ENCODE results near the gene ADD3.
A peak's percentile ranks its signal among the peaks of the same experiment; 100 is the strongest.

Gene ADD3

GRCh38 chr10:110011681-110012080 lies 3.9 kb downstream of the ADD3 start:
- TF ChIP-seq MYC (IDR thresholded peaks at IDR 0.05; ENCODE audit: low read depth, low read length) (no peak), POLR2A (IDR thresholded peaks at IDR 0.05; ENCODE audit: extremely low read depth, insufficient read length) (no peak), MAX (IDR thresholded peaks at IDR 0.05; ENCODE audit: low read depth, low read length) (no peak)
- DNase-seq (ENCODE audit: low read depth): no peak
- H3K4me3 ChIP-seq (ENCODE audit: low read depth, low read length): no peak overlapping the region

- no peak for TF ChIP-seq MYC (IDR thresholded peaks at IDR 0.05; ENCODE audit: low read depth, low read length)
- TF ChIP-seq CTCF (IDR thresholded peaks at IDR 0.05; ENCODE audit: low read depth, low read length): no peak
- no peak for TF ChIP-seq MAX (IDR thresholded peaks at IDR 0.05; ENCODE audit: low read depth, low read length)
- no peak for TF ChIP-seq POLR2A (IDR thresholded peaks at IDR 0.05; ENCODE audit: extremely low read depth, insufficient read length)
- no peak overlapping the region for H3K4me3 ChIP-seq (ENCODE audit: low read depth, low read length)
- DNase-seq (ENCODE audit: low read depth): peak; percentile 49
These were observed 6.0 kb downstream of the ADD3 start for GRCh38 chr10:110013630-110014293.

- no peak for TF ChIP-seq MYC (IDR thresholded peaks at IDR 0.05; ENCODE audit: low read depth, low read length)
- peak; percentile 10 for TF ChIP-seq CTCF (IDR thresholded peaks at IDR 0.05; ENCODE audit: low read depth, low read length)
- TF ChIP-seq MAX (IDR thresholded peaks at IDR 0.05; ENCODE audit: low read depth, low read length): no peak
- no peak for TF ChIP-seq POLR2A (IDR thresholded peaks at IDR 0.05; ENCODE audit: extremely low read depth, insufficient read length)
- H3K4me3 ChIP-seq (ENCODE audit: low read depth, low read length): no peak overlapping the region
- DNase-seq (ENCODE audit: low read depth): no peak
These were observed 8.3 kb downstream of the ADD3 start for GRCh38 chr10:110016039-110016438.

- TF ChIP-seq CTCF (IDR thresholded peaks at IDR 0.05; ENCODE audit: low read depth, low read length) (no peak), MYC (IDR thresholded peaks at IDR 0.05; ENCODE audit: low read depth, low read length) (no peak), POLR2A (IDR thresholded peaks at IDR 0.05; ENCODE audit: extremely low read depth, insufficient read length) (no peak), MAX (IDR thresholded peaks at IDR 0.05; ENCODE audit: low read depth, low read length) (no peak)
- H3K4me3 ChIP-seq (ENCODE audit: low read depth, low read length): no peak overlapping the region
- DNase-seq (ENCODE audit: low read depth): no peak
These were observed 9.3 kb downstream of the ADD3 start for GRCh38 chr10:110017052-110017451.

- DNase-seq (ENCODE audit: low read depth): no peak
- H3K4me3 ChIP-seq (ENCODE audit: low read depth, low read length): no peak overlapping the region
- TF ChIP-seq MAX (IDR thresholded peaks at IDR 0.05; ENCODE audit: low read depth, low read length): no peak
- no peak for TF ChIP-seq CTCF (IDR thresholded peaks at IDR 0.05; ENCODE audit: low read depth, low read length)
- no peak for TF ChIP-seq POLR2A (IDR thresholded peaks at IDR 0.05; ENCODE audit: extremely low read depth, insufficient read length)
- no peak for TF ChIP-seq MYC (IDR thresholded peaks at IDR 0.05; ENCODE audit: low read depth, low read length)
These were observed 10.1 kb downstream of the ADD3 start for GRCh38 chr10:110017907-110018306.

- H3K4me3 ChIP-seq (ENCODE audit: low read depth, low read length): no peak overlapping the region
- TF ChIP-seq CTCF (IDR thresholded peaks at IDR 0.05; ENCODE audit: low read depth, low read length): no peak
- TF ChIP-seq POLR2A (IDR thresholded peaks at IDR 0.05; ENCODE audit: extremely low read depth, insufficient read length): no peak
- no peak for TF ChIP-seq MAX (IDR thresholded peaks at IDR 0.05; ENCODE audit: low read depth, low read length)
- no peak for TF ChIP-seq MYC (IDR thresholded peaks at IDR 0.05; ENCODE audit: low read depth, low read length)
- no peak for DNase-seq (ENCODE audit: low read depth)
These were observed 12.5 kb downstream of the ADD3 start for GRCh38 chr10:110020265-110020664.

Measured in NB4 (cell line).